ENCODE results near the gene AK8.

DNA sequence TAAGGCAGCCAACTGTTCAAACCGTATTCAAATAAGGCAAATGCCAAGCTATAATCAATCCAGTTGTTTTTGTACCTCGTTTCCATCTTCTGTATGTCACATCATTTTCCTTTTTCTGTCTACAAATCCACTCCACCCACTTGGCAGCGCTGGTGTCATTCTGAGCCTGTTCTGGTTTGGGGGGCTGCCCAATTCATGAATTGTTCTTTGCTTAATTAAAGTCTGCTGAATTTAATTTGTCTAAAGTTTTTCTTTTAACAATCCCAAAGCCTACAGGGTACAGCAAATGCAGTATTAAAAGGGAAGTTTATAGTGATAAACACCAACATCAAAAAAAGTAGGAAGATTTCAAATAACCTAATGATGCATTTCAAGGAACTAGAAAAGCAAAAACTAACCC lies 114.5 kb downstream of the AK8 start:
- TF ChIP-seq CTCF (IDR thresholded peaks at IDR 0.05) (no peak), EP300 (IDR thresholded peaks at IDR 0.05) (no peak), POLR2A (IDR thresholded peaks at IDR 0.05) (no peak)

All from stomach (tissue), 4 donors.